ENCODE data around the gene TBC1D22A.

The TBC1D22A gene

DNA sequence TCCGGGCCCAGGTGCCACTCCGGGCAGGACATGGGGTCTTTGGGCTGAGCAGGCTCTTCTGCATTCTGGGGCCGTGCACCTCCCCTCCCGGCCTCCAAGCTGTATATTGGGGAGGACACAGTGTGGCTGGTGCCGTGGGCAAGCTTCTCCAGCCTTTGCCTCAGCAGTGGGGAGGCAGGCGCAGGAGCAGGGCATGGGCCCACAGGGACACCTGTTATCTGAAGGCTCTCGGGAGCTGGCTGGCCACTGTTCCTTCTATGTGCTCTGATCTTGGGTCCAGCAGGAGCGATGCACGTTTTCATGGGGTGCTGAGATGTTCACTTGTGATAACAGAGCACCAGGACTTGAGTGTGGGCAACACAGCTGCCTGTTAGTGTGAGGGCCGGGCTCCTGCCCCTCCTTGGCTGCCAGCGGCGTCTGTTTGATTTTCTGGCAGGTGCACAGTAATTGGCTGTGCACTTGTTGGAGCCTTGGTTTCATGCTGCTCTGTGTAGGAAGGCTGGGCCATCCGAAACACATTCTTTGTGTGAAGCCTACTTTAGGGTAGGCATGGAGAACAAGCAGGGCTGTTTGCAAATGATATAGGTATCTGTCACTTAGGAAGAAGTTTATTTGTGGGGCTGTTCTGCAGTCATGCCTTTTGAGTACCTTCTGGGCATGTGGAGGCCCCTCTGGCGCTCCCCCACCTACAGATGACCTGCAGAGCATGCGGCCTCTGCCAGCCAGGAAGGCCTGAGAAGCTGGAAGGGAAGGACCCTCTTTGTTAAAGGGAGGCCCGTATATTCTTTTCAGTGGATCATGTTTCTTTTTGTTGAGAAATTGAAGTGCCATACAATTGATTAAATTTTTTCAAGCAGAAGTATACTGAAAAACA, 201.5 kb downstream of the TBC1D22A start:
- DNase-seq: peak; percentile 84

DNA sequence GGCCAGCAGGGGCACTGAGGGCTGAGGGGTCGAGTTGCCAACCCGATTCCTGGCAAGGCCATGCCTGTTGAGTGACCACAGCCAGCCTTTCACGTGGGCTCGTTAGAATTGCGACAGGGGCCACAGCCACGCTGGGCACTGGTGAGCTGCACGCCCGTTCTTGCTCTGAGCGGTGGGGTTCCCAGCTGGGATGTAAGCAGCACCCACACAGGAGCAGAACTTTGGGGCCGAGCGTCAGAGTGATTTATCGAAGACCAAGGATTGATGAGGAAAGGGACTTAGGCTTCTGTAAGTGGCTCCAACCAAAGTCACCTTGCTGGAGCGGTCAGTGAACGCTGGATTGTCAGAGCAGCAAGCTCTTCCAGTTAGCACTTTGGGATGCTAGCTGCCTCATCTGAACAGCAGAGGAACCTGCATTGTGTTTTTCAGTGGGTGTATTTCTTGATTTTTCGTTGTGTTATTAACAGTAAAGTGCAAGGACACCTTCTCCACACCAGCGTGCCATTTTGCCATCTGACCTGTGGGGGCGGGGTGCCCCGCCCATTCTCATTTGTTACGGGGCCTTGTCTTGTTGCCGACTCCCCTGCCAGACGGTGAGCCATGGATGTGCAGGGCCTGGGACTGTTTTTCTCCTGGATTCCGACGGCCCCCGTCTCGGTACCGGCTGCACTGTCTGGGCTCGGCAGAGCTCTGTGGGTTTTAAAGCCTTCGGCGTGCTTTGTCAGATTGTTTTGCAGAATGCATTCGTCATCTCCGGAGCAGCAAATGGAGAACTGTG, 202.5 kb downstream of the TBC1D22A start:
- DNase-seq: no peak

DNA sequence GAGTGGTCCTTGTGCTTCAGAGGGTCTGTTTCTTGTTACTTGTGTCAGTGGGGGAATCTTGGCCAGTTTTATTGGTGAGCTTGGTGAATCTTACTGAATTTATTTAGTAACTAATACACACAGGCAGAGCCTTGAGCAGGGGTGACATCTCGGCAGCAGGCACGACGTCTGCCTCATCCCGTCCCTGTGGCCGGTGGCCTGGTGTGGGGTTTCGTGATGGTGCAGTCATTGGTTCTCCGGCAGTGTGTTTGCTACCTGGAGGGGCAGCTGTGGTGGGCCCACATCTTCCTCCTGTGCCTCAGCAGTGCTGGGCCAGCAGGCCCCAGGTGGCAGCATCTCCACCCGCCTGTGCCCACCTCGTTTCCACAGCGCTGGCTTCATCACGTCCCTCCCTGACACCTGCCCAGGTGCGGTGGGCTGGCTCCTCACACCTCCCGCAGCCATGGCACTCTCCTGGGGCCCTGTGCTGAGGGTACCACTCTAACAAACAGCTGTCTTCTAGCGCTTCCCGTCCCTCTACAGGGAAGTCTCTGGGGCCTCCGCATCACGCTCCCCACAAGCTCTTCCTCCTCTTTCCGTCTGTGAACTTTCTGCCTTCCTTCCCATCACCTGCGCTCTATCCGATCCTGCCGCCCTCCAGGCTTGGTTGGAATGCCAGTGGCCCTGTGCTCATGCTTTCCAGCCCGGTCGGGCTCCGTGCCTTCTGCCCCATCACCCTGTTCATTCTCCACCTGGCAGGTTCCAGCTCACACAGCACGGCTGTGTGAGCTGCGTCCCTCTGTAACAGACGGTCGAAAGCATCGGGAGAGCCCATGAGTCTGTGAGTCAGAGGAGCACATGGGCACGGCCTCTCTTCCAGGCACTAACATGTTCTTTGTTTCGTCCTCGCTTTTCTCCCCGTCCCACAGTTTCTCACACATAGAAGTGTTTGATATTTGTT, 203.4 kb downstream of the TBC1D22A start:
- no peak for DNase-seq

DNA sequence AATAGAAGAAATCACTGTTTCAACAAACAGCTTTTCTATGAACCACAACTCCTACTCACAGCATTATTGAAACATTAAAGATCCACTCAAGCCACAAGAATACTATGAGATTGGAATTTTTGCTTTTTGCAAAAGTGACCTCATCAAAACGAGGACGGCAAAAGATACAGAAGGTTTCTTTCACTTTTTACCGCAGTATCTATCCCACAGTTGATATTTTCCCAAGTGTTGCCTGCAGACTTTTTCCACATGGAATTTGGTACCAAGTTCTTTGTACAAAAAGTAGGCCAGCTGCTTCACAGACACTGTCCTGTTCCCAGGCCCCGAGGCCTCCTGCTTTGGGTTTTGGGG, 204.0 kb downstream of the TBC1D22A start:
- DNase-seq: no peak

GRCh38 chr22:46966846-46967245, 204.4 kb downstream of the TBC1D22A start:
- no peak for DNase-seq

- no peak for DNase-seq
Observed at GRCh38 chr22:46967445-46968358, 205.3 kb downstream of the TBC1D22A start.

DNA sequence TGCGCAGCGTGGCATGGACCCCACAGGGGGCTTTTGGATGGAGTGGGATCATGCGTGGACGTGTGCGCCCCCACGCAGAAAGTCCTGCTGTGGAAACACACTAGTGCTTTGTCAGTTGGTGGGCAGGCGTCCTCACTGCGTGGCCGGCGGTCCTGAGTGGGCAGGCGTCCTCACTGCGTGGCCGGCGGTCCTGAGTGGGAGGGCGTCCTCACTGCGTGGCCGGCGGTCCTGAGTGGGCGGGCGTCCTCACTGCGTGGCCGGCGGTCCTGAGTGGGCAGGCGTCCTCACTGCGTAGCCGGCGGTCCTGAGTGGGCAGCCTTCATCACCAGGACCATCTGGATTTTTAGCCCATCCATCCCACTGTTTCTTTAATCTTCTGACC, 205.9 kb downstream of the TBC1D22A start:
- DNase-seq: no peak

DNA sequence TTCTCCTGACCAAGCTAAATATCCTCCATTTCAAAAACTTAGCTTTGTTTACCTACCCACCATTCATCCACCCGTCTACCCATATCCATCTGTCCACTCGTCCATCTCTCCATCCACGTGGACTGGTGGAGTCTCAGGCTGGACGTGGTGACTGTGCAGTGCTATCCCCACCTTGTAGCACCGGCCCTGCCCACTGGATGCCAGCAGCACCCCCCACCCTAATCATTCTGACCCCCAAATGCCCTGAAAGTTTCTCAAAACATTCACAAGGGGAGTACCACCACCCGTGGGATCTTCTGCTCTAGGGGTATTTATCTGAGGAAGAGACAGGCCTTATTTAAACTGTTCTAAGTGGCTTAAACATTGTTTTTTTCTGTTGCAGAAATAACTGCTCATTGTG, 206.4 kb downstream of the TBC1D22A start:
- DNase-seq: no peak

GRCh38 chr22:46969491-46969890, 207.0 kb downstream of the TBC1D22A start:
- DNase-seq: no peak

GRCh38 chr22:46969961-46970360, 207.5 kb downstream of the TBC1D22A start:
- no peak for DNase-seq

DNA sequence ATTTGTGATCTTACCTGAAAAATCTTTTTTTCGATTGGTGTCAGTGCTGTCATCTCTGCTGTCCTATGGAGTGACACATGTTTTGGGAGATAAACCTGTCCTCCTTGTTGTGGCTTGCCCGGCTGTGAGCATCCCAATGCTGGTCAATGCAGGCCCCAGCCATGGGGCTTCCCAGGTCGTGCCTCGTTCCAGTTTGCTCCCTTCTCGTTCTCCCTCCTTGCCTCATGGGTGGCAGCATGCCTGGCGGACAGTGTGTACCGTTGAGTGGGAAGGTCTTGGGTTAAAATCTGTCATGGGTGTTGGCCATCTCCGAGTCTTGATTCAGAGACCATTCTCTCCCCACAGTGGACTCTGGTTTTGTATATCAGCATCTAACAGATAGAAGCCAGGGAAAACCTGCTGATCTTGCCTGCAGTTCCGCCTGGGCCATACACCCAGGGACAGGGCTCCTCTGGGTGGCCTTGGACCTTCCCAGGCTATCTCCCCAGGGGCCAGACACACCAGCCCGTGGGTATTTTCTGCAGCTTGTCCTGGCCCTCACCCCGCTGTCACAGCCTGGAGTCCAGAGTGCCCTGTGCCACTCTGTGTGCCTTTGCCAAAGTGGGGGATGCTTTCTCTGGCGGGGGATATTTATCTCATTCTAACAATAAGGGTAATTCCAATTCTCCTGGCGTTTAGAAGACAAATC, 208.1 kb downstream of the TBC1D22A start:
- DNase-seq: no peak

- no peak for DNase-seq
Observed at GRCh38 chr22:46971099-46971763, 208.8 kb downstream of the TBC1D22A start.

DNA sequence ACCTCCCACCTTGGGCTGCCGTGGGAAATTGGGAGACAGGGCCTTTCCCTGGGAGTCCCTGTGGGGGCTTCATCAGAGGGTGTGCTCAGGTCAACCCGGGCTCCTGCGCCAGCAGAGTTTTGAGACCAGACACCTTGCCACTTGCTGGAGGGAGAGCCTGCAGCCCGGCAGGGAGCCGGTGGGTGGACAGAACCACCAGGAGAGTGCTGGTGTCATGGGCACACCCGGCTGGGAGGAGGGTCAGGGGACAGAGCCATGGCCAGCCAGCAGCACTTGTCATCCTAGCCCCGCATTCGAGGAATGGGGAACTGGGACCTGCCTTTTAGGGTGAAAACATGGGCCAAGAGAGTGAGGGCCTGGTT, 209.3 kb downstream of the TBC1D22A start:
- DNase-seq: no peak

DNA sequence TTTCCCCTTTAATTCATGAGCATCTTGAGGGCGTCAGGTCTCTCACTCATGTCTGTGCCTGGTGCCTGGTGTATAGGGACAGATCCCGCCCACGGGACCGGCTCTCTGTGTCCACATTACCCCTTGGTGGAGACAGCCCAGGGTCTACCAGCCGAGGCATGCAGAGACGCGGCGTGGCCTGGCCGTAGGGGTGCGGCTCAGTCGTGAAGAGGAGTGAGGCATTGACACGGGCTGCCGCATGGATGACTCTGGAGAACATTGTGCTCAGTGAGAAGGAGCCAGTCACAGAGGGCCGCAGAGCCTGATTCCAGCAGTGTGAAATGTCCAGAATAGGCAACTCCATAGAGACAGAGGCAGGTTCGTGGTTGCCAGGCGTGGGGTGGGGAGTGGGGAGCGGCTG, 209.8 kb downstream of the TBC1D22A start:
- DNase-seq: no peak

- DNase-seq: no peak
Observed at GRCh38 chr22:46972901-46973831, 210.7 kb downstream of the TBC1D22A start.

GRCh38 chr22:46974077-46974476, 211.6 kb downstream of the TBC1D22A start:
- no peak for DNase-seq

DNA sequence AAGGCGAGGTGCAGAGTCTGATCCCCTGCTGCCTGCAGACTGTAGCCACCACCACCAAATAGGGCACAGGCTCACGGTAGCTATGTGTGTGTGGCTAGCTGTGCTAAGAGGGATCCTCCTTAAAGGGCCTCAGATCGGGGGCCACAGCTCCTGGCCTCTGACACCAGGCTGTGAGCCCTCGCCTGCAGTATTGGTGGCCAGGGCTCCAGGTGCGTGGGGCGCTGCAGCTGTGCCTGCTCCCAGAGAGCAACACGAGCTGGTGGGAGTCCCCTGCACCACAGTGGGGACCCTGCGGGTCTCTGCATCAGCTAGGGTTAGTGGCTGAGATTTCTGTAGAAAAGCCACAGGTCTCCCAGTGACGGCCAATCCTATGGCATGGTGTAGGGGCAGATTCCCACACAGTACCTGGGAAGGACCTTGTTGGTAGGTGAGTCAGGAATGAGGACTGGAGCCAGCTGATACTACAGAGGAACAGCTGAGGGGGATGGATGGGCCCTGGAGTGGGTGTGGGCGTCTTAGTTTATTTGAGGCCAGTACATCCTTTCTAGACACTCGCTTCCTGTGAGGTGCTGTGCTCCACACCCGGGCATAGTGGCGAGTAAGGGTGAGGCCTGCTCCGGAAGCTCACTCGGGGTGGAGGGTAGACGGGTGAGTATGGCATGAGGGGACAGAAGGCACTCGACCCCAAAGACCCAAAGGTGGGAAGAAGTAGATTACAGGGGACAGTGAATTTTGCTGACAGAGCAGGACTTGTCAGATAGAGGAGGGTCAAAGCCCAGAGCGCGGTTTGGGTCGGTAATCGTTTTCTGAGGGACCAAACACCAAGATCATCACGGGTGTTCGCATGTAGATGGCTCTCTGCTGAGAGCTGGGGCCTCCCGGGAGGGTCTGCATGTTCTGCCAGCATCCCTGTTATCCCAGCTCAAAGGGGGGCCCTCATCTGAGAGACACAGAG, 212.5 kb downstream of the TBC1D22A start:
- DNase-seq: no peak

GRCh38 chr22:46976143-46976542, 213.7 kb downstream of the TBC1D22A start:
- DNase-seq: no peak

- DNase-seq: no peak
Observed at GRCh38 chr22:46976598-46976997, 214.1 kb downstream of the TBC1D22A start.

Measured in NCI-H1105 (cell line).